ENCODE measurements around the gene C21orf91. TPM values are rescaled to one million over a fixed set of nuclear protein-coding genes. Genes with fewer than 3 reads are reported as not detected.

The C21orf91 gene
- total RNA-seq, 4 donors from 2014 or later, result 4.2 to 7.1 (median 5.7) TPM

DNA sequence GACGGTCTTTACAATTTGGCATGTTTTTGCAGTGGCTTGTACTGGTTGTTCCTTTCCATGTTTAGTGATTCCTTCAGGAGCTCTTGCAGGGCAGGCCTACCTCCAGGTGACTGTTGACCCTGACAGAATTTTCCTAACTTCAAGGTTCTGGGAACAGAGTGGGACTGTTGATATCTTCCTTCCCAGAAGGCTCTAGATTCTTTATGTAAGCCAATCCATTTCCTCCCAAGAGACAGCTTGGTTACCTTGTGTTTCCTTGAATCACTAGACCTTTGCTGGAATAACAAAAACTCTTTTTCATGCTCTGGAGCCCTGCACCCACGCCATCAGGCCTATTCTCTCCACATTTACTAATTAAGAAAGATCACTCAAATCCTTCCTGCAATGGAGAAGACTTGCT, 67.0 kb downstream of the C21orf91 start:
- no peaks in the 10 kb centered on the region for H3K27me3 ChIP-seq
- no peaks in the 10 kb centered on the region for H3K36me3 ChIP-seq
- no peak overlapping the region for H3K27ac ChIP-seq
- DNase-seq, result no peak
- TF ChIP-seq CTCF (IDR thresholded peaks at IDR 0.05) (no peak), POLR2A (IDR thresholded peaks at IDR 0.05) (no peak)
- H3K9me3 ChIP-seq, result no peaks in the 10 kb centered on the region
- H3K4me1 ChIP-seq, result no peaks in the 10 kb centered on the region
- H3K4me3 ChIP-seq, result no peak overlapping the region

DNA sequence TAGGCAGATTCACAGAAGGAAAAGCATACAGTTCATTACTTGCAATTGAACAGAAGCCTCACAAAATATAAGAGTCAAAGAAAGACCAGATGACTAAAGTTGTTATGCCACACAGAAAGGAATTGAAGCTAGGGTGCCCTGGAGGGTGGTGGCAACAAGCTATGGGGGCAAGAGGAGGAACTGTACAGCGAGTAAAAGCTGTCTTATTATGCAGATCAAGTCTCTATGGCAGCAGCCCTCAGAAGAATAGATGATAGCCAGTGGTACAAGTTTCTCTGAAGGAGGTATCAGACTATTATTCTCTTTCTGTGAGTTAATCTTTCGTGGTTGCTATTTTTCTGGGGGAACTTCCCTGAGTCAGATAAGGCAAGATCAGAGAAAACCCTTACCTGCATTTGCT, 72.2 kb downstream of the C21orf91 start:
- no peaks in the 10 kb centered on the region for H3K27me3 ChIP-seq
- H3K4me3 ChIP-seq, result no peak overlapping the region
- TF ChIP-seq POLR2A (IDR thresholded peaks at IDR 0.05) (no peak), CTCF (IDR thresholded peaks at IDR 0.05) (no peak)
- no peak overlapping the region for H3K27ac ChIP-seq
- H3K4me1 ChIP-seq, result no peaks in the 10 kb centered on the region
- H3K9me3 ChIP-seq, result no peaks in the 10 kb centered on the region
- no peak for DNase-seq
- H3K36me3 ChIP-seq, result no peaks in the 10 kb centered on the region

- no peak for DNase-seq
- Histone ChIP-seq H3K4me1 (no peaks in the 10 kb centered on the region), H3K27me3 (no peaks in the 10 kb centered on the region), H3K36me3 (no peaks in the 10 kb centered on the region), H3K27ac (no peak overlapping the region), H3K4me3 (no peak overlapping the region), H3K9me3 (no peaks in the 10 kb centered on the region)
- no peak for TF ChIP-seq POLR2A (IDR thresholded peaks at IDR 0.05)
Observed at GRCh38 chr21:17745086-17745485, 74.1 kb downstream of the C21orf91 start.

DNA sequence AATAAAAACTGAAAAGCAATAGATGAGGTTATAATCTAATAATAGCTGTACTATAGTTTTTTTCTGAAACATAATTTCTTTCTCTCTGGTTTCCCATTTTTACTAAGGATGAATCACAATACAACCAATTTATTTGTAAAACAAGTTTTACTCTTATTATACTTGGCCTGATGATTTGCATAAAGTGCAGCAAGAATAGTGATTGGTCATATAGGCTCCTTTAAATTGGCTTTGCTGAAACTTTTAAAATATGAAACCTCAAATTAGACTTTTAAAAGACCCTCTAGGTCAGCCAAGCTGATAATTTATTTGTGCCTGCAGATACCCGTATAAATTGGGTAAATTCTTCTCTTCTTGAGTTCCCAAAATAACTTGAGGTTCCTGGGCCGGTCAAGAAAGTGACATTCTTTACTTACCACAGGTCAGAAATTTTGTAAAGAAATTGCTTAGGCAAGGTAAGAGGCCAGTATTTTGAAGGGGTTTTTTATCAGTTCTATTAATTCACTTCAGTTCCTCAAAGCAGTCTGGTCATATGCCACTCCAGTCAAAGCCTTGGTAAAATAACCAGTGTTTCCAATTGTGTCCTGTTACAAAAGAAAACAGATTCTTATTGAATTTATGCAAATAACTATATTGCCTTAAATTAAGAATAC, 76.1 kb downstream of the C21orf91 start:
- TF ChIP-seq CTCF (IDR thresholded peaks at IDR 0.05), result no peak
- no peak for TF ChIP-seq POLR2A (IDR thresholded peaks at IDR 0.05)
- Histone ChIP-seq H3K9me3 (no peaks in the 10 kb centered on the region), H3K4me1 (no peaks in the 10 kb centered on the region), H3K27ac (no peak overlapping the region), H3K27me3 (no peaks in the 10 kb centered on the region), H3K36me3 (no peaks in the 10 kb centered on the region), H3K4me3 (no peak overlapping the region)
- DNase-seq, result no peak

DNA sequence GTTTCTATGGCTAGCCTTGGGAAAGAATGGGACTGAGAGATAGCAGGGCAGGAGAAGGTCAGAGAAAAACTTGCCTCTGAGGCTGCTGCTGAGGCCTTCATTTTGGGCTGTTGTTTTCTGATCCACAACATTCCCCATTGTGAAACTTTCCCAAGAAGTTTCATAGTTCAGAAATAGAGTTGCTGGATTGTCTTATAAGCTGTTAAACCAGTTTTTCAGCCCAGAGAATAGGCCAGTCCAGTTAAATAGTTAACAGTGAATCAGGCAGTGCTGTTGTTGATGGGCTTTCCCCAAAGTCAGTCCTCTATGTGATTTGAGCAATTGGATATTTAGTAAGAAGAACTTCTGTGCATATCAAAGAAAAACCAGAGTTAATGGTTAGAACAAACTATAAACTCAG, 77.0 kb downstream of the C21orf91 start:
- Histone ChIP-seq H3K9me3 (no peaks in the 10 kb centered on the region), H3K36me3 (no peaks in the 10 kb centered on the region), H3K27ac (no peak overlapping the region), H3K4me1 (no peaks in the 10 kb centered on the region), H3K27me3 (no peaks in the 10 kb centered on the region), H3K4me3 (no peak overlapping the region)
- DNase-seq, result no peak
- TF ChIP-seq CTCF (IDR thresholded peaks at IDR 0.05) (no peak), POLR2A (IDR thresholded peaks at IDR 0.05) (no peak)

Other genes starting within 250 kb of the C21orf91 start
- 10 to 100 TPM in 3 of 4 donors, 1 to 10 TPM in 1; 9.9 to 16.5 (median 14.9) TPM for gene BTG3, start 206.5 kb downstream of the C21orf91 start, total RNA-seq

All from Peyer's patch (tissue), 4 donors.